GM21381 (cell line): Measurements from ENCODE around the gene PSMD9.
"Not testable (repeated sequence)": the region's sequence is repeated elsewhere in the genome, so short reads cannot be mapped to it uniquely, and the experiment has no call there.

ENCODE experiments used
- ATAC-seq: cut with Tn5 transposase; IDR thresholded peaks from one replicate; pipeline ENCODE4 v1.9.1; 2021; ENCODE audit warnings: mild to moderate bottlenecking, moderate library complexity; ENCODE audit not compliant: unreplicated experiment

Gene PSMD9

GRCh38 chr12:121917950-121918678 is 29.5 kb downstream of the PSMD9 start, which contains the start of gene CFAP251:
CFAP251 (plus strand) TSS chr12:121918592; CDS start chr12:121921306, 2,714 bp downstream.
- peak; percentile 92 for ATAC-seq

GRCh38 chr12:121918679-121919038 is 30.1 kb downstream of the PSMD9 start:
- ATAC-seq = no peak

DNA sequence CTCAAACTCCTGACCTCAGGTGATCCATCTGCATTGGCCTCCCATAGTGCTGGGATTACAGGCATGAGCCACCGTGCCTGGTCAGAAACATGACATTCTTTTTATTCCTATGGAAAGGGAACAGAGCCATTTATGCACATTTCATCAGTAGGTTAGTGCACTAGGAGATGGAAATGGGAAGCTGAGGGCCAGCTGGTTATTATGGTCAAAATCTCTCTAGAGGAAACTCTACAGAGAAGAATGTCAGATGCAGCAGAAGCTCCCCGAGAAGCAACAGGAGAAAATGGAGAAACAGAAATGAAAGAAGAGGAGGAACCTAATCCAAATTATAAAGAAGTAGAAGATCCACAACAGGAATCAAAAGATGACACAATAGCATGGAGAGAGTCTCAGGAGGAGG is 32.5 kb downstream of the PSMD9 start:
- no peak for ATAC-seq

DNA sequence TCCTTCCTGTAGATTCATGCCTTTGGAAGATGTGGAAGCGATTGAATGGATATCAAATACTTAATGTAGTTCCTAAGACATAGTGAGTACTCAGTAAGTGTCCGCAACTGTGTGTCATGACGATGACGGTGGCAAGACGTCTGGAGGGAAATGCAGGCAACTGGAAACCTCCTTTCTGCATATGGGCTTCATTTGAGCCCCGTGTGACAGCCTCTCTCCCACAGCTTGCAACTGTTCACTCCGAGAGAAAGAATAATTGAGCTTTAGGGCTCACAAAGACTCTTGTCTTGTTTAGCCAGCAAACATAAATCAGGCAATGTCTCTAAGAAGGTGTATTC is 36.7 kb downstream of the PSMD9 start:
- no peak for ATAC-seq

DNA sequence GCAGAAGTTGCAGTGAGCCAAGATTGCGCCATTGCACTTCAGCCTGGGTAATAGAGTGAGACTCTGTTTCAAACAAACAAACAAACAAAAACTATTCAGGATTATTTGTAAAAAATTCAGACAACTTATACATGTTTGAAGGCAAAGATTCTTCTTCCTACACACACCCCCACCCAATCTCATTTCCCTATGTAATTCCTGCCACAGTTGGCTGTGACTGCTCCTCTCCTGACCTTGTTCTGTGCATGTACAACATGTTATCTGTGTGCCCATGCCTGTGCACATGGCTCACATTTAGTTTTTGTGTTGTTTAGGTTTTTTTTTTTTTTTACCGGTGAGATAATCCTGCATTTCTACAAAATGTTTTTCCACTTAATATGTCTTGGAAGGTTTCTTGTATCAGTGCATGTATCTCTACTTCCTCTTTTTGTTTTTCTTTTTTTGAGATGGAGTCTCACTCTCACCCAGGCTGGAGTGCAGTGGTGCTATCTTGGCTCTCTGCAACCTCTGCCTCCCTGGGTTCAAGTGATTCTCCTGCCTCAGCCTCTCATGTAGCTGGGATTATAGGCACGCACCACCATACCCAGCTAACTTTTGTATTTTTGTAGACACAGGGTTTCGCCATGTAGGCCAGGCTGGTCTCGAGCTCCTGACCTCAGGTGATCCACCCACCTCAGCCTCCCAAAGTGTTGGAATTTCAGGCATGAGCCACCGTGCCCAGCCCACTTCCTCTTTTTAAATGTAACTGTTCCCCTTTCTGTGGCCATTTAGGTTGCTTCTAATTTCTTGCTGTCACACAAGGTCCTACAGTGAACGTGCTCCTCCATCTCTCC is 38.5 kb downstream of the PSMD9 start:
- no peak for ATAC-seq

DNA sequence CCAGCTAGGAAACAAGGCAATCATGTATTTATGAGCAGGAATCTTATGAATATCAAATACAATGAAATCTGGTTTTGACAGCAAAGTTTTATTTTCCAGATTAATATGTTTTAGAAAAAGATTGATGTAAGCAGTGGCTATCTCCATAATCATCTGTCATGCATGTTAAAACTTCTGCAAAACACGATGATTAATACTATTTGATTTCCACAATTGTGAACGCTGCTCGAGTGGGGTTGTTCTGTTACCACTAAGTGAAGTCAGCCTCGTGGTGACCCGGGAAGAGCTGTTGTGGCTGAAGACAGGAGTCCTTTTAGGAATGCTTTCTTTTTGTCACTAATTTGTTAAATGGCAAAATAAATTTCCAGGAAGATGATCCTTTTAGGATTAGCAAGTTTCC is 39.2 kb downstream of the PSMD9 start:
- no peak for ATAC-seq

- ATAC-seq = not testable (repeated sequence)
Observed at GRCh38 chr12:121929545-121929944, 41.0 kb downstream of the PSMD9 start.

- no peak for ATAC-seq
Observed at GRCh38 chr12:121930862-121931261, 42.3 kb downstream of the PSMD9 start.

GRCh38 chr12:121932176-121932536 is 43.6 kb downstream of the PSMD9 start:
- ATAC-seq = no peak

DNA sequence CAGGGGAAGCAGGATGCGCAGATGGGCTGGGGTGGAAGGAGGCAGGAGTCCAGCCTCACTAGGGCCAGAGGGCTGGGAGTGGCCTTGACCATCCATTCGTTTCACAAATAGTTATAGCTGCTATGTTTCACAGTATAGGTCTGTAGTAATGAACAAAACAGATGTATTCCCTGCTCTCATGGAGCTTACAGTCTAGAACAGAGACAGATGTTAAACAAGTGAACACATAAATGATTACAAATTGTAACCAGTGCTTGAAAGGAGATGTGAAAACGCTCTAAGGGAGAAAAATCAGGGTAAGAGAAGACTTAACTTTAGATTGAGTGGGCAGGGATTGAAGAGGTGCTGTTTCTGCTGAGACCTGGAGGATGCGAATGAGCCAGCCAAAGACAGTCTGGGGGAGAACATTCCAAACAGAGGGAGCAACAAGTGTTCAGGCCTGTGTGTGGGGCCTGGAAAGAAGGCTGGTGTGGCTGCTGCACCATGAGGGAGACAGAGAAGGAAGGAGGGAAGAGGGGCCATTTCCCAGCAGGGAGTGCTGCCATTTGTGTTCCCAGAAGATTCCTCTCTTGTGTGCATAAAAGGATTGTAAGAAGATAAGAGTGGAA is 44.4 kb downstream of the PSMD9 start:
- no peak for ATAC-seq

DNA sequence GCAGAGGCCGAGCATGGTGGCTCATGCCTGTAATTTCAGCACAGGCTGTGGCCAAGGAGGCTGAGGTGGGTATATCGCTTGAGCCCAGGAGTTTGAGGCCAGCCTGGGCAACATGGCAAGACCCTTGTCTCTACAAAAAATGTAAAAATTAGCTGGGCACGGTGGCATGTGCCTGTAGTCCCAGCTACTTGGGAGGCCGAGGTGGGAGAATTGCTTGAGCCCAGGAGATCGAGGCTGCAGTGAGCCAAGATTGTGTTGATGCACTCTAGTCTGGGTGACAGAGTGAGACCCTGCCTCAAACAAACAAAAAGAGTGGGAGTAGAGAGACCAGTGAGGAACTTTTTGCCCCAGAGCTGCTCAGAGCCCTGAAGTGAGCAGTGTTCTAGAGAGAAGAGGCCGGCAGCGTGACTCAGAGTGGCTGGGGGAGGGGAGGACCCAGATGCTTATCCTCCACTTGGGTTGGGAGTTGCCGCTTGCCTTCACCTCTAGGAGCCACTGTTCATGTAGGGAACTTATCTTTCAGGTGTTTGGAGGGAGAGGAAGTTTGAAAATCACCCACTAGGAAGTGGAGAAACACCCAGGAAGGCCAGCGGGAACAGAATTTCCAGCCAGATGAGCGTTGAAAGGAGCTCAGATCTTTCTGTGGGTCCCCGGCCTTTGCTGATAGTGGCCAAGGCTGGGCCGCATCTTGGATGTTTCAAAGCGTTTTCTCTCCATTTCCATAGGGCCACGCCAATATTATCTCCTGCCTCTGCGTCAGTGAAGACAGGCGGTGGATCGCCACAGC is 45.1 kb downstream of the PSMD9 start:
- ATAC-seq = no peak

- ATAC-seq = no peak
Observed at GRCh38 chr12:121934309-121934664, 45.7 kb downstream of the PSMD9 start.

DNA sequence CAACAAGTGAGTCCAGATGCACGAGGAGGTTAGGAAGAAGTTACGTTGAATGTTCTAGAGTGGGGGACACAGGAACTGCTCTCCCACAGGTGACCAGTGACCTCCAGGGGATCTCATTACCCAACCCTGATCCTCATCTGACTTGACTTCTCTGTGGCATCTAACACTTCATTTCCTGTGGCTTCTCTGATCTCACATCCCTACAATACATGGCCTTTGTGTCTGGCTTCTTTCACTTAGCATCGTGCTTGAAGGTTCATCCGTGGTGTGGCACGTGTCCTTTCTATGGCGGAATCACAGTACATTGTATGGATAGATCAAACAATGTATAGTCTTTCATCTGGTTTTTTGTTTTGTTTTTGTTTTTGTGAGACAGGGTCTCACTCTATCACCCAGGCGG is 49.1 kb downstream of the PSMD9 start:
- ATAC-seq = no peak

- no peak for ATAC-seq
Observed at GRCh38 chr12:121939186-121939585, 50.6 kb downstream of the PSMD9 start.

- no peak for ATAC-seq
Observed at GRCh38 chr12:121939992-121940766, 51.6 kb downstream of the PSMD9 start.

- no peak for ATAC-seq
Observed at GRCh38 chr12:121942145-121942718, 53.6 kb downstream of the PSMD9 start.

- no peak for ATAC-seq
Observed at GRCh38 chr12:121943926-121944325, 55.3 kb downstream of the PSMD9 start.

GRCh38 chr12:121946313-121947025 is 57.9 kb downstream of the PSMD9 start:
- no peak for ATAC-seq

GRCh38 chr12:121947981-121948380 is 59.4 kb downstream of the PSMD9 start:
- ATAC-seq = no peak
